Activated T-cell treated with anti-CD3 and anti-CD28 coated beads, Interleukin-2, amount 50 U/mL, for 4 hours (primary cell): Measurements from ENCODE around the gene U2AF2. TPM values are rescaled to one million over a fixed set of nuclear protein-coding genes. Genes with fewer than 3 reads are reported as not detected.

ENCODE experiments used
- ATAC-seq, 2 donors: fragments of 200-7000 bp; cut with Tn5 transposase; one replicate each; pipeline ENCODE4 v1.10.0; 2021
- DNase-seq: peaks from one replicate; pipeline ENCODE4 v3.0.0-alpha.2; 2020
- H3K27me3 Mint-ChIP-seq: one replicate; pipeline ENCODE4 v1.8.0; 2021; ENCODE audit warnings: low read depth, mixed read lengths
- H3K36me3 Mint-ChIP-seq: one replicate; pipeline ENCODE4 v1.8.0; 2022; ENCODE audit warnings: mixed read lengths; ENCODE audit not compliant: insufficient read depth
- H3K4me1 Mint-ChIP-seq: one replicate; pipeline ENCODE4 v1.8.0; 2021; ENCODE audit warnings: low read depth, mixed read lengths
- H3K4me3 Mint-ChIP-seq: one replicate; pipeline ENCODE4 v1.8.0; 2021; ENCODE audit warnings: mild to moderate bottlenecking, moderate library complexity, mixed read lengths
- H3K9me3 Mint-ChIP-seq: one replicate; pipeline ENCODE4 v1.8.0; 2021; ENCODE audit warnings: mixed read lengths
- total RNA-seq, 3 donors: library from RNA; stranded (reverse); gene quantifications; one replicate each; pipeline ENCODE4 v1.2.1, GENCODE V29; 2021

U2AF2 gene
- total RNA-seq, 3 donors from 2014 or later: 467 to 532 (median 476) TPM

DNA sequence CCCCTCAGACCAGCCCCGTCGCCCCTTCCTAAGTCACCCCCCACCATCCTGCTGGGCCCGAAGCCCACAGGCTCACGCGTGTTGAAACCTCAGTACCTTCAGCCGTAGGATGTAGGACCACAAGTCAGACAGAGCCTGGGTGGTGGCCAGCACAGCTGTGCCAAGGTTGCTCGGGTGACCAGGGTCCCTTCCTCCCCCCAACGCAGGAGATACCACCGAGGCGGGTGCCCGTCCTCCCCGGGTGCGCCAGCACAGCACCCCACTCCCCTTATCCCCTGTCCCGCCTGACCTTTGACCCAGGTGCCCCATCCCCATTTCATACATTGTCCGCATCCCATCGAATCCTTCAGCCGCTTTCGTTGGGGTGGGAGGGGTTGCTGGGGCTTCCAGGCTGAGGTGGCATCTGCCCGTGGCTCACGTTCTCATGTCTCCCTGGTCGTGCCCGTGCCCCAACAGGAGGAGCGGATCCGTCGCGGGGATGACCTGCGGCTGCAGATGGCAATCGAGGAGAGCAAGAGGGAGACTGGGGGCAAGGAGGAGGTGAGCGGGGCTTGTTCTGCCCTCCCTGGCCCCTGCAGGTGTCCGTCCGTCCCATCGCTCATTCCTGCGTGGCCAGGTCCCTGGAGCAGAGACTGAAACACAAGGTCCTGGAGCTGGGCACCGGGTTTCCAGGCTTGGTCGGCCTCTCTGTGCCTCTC is 34.7 kb downstream of the U2AF2 start:
- DNase-seq (no peak), ATAC-seq (no peak)
- Mint-ChIP-seq H3K36me3 (peaks cover 21% of the 10 kb centered on the region), H3K9me3 (no peaks in the 10 kb centered on the region), H3K4me3 (no peak overlapping the region), H3K27me3 (no peaks in the 10 kb centered on the region), H3K4me1 (no peaks in the 10 kb centered on the region)

DNA sequence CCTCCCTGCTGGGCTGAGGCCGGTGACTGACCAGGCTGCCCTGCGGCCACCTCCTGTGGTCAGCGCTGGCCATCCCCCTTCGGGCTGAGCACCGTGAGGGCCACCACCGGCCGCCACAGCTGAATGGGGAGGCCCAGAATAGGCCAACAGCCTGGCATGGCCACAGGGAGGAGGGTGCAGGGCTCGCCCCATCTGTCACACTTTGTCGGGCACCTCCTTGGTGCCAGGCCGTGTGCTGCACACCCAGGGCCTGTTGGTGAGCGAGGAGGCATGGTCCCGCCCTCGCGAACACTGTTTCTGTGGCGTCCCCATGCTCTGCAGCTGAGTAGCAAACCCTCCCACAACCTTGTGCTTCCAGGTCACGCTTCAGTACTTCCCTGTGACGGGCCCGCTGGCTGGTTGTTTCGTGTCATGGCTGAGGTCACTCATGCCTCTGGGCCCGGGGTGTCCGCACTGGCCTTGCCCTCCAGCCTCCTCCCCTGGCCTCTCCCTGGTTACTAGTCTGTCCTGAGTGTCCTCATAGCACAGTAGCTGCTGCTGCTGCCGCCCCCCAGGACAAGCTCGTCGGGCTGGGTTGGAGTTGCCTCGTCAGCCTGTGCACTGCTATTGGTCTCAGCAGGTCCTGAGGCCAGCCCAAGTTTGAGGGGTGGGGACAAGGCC is 35.4 kb downstream of the U2AF2 start:
- Mint-ChIP-seq H3K4me1 (no peaks in the 10 kb centered on the region), H3K27me3 (no peaks in the 10 kb centered on the region), H3K4me3 (no peak overlapping the region), H3K36me3 (peaks cover 16% of the 10 kb centered on the region), H3K9me3 (no peaks in the 10 kb centered on the region)
- ATAC-seq (no peak), DNase-seq (no peak)

DNA sequence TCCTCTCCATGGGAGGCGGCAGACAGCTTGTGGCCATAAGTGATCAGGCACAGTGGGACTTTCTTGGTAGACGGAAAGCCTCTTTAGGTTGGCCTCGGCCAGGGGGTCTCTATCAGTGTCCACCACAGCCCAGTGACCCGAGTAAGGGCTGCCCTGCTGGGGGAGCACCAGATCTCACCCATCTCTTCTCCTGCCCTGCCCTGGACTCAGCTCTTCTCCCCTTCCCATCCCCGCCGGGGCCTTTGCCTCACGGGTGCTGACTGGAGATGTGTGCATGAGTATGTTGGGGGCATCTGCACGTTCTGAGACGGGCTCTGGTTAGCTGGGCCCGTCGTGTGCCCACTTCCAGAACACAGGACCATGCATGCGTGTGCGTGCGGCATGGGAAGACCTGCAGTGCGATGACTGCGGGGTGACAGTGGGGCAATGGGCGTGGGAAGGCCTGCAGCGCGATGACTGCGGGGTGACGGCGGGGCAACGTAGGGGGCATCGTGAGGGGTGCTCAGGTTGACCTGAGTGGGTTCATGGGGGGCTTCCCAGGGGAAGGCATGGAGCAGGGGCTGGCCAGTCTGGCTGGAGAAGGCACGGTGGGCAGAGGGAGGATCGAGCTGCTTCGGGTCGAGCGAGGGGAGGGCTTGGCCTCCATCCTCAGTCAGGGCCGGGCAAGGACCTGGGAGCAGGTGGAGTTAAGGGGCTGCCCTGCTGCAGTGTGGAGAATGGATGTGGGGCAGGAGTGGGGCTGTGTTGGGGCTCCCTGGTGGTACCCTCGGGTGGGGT is 36.1 kb downstream of the U2AF2 start:
- DNase-seq (no peak), ATAC-seq (no peak)
- no peaks in the 10 kb centered on the region for H3K27me3 Mint-ChIP-seq
- no peak overlapping the region for H3K4me3 Mint-ChIP-seq
- H3K4me1 Mint-ChIP-seq: no peaks in the 10 kb centered on the region
- no peaks in the 10 kb centered on the region for H3K9me3 Mint-ChIP-seq
- peaks cover 15% of the 10 kb centered on the region for H3K36me3 Mint-ChIP-seq

DNA sequence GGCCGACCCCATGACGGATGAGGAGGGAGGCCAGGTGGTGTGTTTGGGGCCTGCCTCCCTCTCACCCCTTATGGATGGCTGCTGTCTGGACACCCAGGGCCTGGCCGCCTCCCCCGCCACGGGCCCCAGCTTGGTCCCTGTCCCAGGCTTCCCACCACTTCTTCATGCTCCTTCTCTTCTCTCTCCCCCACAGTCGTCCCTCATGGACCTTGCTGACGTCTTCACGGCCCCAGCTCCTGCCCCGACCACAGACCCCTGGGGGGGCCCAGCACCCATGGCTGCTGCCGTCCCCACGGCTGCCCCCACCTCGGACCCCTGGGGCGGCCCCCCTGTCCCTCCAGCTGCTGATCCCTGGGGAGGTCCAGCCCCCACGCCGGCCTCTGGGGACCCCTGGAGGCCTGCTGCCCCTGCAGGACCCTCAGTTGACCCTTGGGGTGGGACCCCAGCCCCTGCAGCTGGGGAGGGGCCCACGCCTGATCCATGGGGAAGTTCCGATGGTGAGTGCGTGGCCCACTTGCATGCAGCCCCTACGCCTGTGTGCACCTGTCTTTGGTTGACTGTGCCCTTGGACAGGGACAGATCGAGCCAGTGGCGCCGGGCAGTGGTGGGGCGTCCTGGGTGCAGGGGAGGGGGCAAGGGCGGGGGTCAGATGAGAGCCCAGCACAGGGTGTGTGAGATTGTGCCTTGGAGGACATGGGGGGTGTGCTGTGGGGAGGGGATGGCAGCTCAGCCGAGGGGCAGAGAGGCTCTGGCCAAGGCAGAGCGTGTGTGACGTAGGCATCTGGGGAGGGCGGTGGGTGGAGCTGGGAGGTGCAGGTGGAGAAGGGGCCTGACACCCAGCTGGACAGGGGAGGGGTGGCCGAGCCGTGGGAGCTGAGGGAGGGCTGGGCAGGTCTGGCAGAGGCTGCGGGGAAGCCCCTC is 37.0 kb downstream of the U2AF2 start:
- no peak for DNase-seq
- Mint-ChIP-seq H3K36me3 (peaks cover 16% of the 10 kb centered on the region), H3K9me3 (no peaks in the 10 kb centered on the region), H3K27me3 (no peaks in the 10 kb centered on the region), H3K4me1 (no peaks in the 10 kb centered on the region), H3K4me3 (no peak overlapping the region)
- ATAC-seq: no peak

DNA sequence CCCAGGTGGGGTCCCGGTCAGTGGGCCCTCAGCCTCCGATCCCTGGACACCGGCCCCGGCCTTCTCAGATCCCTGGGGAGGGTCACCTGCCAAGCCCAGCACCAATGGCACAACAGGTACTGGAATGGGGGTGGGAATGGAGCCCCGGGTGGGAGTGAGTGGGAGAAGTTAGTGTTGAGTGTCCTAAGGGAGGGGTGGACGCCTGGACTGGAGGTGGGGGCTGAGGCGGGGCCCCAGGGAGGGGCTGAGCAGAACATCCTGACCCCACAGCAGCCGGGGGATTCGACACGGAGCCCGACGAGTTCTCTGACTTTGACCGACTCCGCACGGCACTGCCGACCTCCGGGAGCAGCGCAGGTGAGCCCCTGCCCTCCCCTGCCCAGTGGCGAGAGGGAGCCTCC is 37.8 kb downstream of the U2AF2 start:
- no peak overlapping the region for H3K4me3 Mint-ChIP-seq
- H3K4me1 Mint-ChIP-seq: no peaks in the 10 kb centered on the region
- ATAC-seq (no peak), DNase-seq (no peak)
- H3K27me3 Mint-ChIP-seq: no peaks in the 10 kb centered on the region
- H3K9me3 Mint-ChIP-seq: no peaks in the 10 kb centered on the region
- peaks cover 21% of the 10 kb centered on the region for H3K36me3 Mint-ChIP-seq

DNA sequence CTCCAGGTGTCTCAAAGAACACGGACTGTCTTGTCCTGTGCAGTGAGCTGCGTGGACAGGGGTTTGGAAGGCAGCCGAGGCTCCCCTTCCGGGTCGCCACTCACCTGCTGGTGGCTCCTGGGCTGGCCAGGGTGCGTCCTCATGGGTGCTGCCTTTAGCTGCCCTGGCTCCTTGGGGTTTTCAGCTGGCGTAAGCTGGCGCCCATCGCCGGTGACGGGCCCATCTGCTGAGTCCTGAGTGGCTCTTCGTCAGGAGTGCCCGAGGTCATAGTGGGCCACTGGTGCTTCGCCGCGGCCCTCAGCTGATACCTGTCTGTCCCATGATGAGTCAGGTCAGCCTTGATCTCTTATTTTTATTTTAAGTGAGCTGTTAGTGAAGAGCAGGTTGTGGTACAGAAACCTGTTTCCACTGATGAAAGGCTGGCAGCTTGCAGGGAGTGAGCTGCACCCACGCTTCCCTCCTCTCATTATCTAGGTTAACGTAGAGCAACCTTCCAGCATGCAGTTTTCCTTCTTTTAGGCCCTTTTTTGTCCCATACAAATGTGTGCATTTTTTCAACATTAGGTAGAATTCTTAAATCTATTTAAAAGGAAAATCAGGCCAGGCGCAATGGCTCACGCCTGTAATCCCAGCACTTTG is 38.6 kb downstream of the U2AF2 start:
- Mint-ChIP-seq H3K4me1 (no peaks in the 10 kb centered on the region), H3K4me3 (no peak overlapping the region), H3K9me3 (no peaks in the 10 kb centered on the region), H3K36me3 (peaks cover 21% of the 10 kb centered on the region), H3K27me3 (no peaks in the 10 kb centered on the region)
- DNase-seq (no peak), ATAC-seq (no peak)

DNA sequence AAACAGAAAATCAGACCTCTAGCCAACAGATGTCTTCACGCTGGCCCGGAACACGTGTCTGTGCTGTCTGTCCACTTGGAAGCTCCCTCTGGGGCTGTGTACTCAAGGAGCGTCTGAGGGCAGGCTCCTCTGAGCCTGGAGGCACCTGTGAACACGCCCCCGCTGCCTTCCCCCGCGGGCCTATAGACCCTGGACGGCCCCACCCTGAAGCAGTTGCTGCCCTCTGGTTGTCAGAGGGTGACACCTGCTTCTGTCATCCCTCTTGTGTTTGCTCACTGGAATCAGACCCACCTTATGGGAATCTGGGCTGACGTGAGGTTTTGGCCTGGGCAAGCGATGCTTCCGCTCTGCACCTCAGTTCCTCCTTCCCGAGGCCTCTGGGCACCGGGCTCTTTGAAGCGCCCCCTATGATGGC is 39.4 kb downstream of the U2AF2 start:
- no peak overlapping the region for H3K4me3 Mint-ChIP-seq
- H3K4me1 Mint-ChIP-seq: no peaks in the 10 kb centered on the region
- H3K36me3 Mint-ChIP-seq: peaks cover 21% of the 10 kb centered on the region
- DNase-seq: no peak
- ATAC-seq: no peak
- H3K27me3 Mint-ChIP-seq: no peaks in the 10 kb centered on the region
- no peaks in the 10 kb centered on the region for H3K9me3 Mint-ChIP-seq

DNA sequence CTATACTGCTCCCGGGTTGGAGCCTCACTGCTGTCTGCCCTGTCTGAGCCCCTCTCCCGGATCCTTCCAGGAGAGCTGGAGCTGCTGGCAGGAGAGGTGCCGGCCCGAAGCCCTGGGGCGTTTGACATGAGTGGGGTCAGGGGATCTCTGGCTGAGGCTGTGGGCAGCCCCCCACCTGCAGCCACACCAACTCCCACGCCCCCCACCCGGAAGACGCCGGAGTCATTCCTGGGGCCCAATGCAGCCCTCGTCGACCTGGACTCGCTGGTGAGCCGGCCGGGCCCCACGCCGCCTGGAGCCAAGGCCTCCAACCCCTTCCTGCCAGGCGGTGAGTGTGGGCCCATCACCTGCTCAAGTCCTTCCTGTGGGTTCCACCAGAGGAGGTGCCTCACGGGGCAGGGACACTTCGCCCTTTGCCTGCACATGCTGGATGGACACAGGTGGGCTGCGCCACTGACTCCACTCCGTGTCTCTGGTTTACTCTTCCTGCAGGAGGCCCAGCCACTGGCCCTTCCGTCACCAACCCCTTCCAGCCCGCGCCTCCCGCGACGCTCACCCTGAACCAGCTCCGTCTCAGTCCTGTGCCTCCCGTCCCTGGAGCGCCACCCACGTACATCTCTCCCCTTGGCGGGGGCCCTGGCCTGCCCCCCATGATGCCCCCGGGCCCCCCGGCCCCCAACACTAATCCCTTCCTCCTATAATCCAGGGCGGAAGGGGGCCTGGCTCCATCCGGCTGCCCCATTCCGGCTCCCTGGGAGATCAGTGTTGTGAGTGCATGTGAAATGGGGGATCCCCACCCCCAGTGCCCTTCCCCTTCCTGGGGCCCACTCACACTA is 40.0 kb downstream of the U2AF2 start:
- peaks cover 18% of the 10 kb centered on the region for H3K36me3 Mint-ChIP-seq
- no peaks in the 10 kb centered on the region for H3K4me1 Mint-ChIP-seq
- no peaks in the 10 kb centered on the region for H3K9me3 Mint-ChIP-seq
- ATAC-seq: no peak
- no peak overlapping the region for H3K4me3 Mint-ChIP-seq
- no peak for DNase-seq
- H3K27me3 Mint-ChIP-seq: no peaks in the 10 kb centered on the region

DNA sequence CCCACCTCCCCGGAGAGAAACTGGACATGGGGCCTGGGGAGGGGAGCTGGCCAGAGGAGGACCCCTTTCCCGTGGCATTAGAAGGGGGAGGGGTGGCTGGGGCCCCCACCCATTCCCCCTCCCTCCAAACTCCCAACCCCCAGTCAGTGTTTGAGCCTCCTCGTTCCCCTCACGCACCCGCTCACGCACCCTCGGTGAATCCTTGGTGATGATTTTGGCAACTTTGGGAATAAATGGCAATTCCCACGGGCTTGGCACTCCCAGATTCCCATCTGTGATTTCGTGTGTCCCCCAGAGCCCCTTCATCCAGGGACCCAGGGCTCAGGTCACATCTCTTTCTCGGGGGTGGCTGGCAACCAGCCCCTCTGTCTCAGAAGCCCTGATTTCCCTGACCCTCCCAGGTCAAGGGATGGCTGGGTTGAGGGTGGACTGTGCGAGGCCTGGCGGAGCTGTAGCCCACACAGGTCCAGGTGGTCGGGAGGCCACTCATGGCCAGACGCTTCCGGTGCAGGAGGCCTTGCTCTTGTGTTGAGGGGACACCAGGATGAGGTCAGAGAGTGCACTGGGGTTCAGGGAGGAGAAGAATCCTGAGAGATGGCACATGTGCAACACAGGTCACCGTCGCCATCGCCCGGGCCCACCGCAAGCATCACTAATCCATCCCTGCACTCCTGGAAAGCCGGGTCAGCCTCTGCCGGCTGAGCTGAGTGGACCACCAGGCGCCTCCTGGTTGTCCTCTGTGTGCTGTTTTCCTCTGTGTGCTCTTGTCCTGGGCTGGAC is 40.9 kb downstream of the U2AF2 start:
- Mint-ChIP-seq H3K4me1 (no peaks in the 10 kb centered on the region), H3K4me3 (no peak overlapping the region), H3K27me3 (no peaks in the 10 kb centered on the region), H3K36me3 (peaks cover 21% of the 10 kb centered on the region), H3K9me3 (no peaks in the 10 kb centered on the region)
- ATAC-seq (no peak), DNase-seq (no peak)

DNA sequence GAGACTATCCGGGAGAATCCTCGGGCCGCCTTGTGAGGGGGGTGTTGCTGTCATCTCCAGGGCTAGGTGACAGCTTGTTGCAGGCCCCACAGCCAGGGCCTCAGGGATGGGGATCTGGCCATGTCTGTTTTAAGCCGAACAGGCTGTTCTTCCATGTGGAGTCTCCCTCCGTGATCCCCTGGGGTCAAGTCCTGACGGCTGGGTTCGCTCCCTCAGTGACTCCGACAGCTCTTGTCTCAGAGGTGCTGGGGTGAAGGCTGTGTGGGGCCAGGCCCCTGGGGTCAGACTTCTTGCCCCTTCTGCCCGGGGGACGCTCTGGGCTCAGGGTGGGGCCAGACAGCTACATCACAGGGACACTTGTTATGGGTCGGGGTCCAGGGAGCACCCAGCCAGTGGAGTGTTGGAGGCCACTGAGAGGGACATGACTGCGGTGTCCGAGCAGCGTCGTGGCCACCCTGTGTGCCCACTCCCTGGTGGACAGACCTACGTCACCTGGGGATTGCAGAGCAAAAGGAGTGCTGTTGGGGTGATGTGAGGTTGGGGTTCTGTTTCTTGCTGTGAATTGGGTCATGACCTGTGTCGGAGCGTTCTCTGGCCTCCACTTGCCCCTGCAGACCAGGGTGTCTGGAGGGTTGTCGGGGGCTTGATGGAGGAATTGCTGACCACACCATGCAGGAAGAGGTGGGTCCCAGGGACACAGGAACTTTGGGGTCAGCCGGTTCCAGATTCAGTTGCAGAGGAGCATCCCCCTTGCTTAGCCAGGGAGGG is 41.6 kb downstream of the U2AF2 start:
- Mint-ChIP-seq H3K36me3 (peaks cover 22% of the 10 kb centered on the region), H3K9me3 (no peaks in the 10 kb centered on the region), H3K4me3 (no peak overlapping the region), H3K27me3 (no peaks in the 10 kb centered on the region), H3K4me1 (no peaks in the 10 kb centered on the region)
- ATAC-seq: no peak
- DNase-seq: no peak

DNA sequence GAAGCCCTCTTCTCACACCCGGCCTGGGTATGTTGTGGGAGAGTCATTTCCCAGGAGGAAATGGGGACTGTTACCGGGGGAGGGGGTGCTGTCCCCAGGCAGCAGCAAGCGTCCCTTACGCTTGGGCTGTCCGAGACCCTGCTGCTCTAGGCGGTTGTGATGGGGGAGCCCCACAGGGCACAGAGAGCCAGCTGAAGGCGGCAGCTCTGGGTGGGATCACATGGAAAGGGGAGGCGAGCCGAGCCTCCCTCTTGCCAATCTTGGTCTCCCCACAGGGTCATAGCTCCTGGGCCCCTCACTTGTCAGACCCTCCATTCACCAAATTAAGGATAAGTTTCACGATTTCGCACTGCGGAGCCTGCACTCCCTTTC is 42.2 kb downstream of the U2AF2 start:
- H3K9me3 Mint-ChIP-seq: no peaks in the 10 kb centered on the region
- peaks cover 22% of the 10 kb centered on the region for H3K36me3 Mint-ChIP-seq
- H3K4me3 Mint-ChIP-seq: no peak overlapping the region
- H3K27me3 Mint-ChIP-seq: no peaks in the 10 kb centered on the region
- H3K4me1 Mint-ChIP-seq: no peaks in the 10 kb centered on the region
- DNase-seq (no peak), ATAC-seq (no peak)

DNA sequence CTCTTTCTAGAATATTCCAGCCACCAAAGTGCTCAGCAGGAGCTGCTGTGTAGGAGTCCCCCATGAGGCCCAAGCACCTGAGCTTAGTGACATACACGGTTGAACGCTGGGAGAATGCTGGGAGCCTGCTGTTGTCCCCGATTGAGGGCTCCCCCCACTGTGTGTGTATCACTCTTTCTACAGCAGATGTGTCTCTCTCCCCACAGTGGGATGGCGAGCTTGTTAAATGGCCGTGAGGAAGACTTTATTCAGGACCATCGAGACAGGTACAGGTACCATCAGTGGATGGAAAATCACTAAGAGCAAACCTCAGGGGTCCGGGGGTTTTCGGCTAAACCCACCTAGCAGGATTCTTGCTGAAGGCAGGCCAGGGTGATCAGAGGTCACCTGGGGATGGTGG is 42.9 kb downstream of the U2AF2 start:
- H3K4me1 Mint-ChIP-seq: no peaks in the 10 kb centered on the region
- DNase-seq (no peak), ATAC-seq (no peak)
- peaks cover 22% of the 10 kb centered on the region for H3K36me3 Mint-ChIP-seq
- H3K9me3 Mint-ChIP-seq: no peaks in the 10 kb centered on the region
- H3K27me3 Mint-ChIP-seq: no peaks in the 10 kb centered on the region
- H3K4me3 Mint-ChIP-seq: no peak overlapping the region
